Activated CD8-positive, alpha-beta memory T cell treated with anti-CD3 and anti-CD28 coated beads for 48 hours (primary cell): ENCODE measurements around the gene PIPOX.
"Not testable (repeated sequence)": the region's sequence is repeated elsewhere in the genome, so short reads cannot be mapped to it uniquely, and the experiment has no call there.

ENCODE experiments used
- DNase-seq, 3 experiments: peaks; one replicate each; pipeline ENCODE4 v3.0.0-alpha.2; 2020; ENCODE audit warnings: low read depth in 2 of 3, low spot score in 2 of 3

PIPOX gene

DNA sequence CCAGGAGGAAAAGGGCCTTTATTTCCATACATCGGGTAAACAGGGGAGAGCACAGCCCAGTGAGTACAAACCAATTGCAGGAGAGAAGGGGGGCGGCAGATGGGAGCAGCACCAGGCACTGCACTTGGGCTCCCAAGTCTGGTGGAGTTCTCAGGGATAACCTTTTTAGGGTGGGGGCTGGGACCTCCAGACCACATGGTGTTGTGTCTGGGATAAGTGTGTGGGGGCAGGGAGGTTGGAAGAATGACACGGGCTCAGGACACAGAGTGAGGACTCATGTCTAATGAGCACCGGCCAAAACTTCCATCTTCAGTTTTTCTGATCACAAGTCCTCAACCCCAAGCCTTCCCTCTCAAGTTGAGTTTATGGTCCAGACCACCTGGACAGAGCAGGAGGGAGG is 30.6 kb downstream of the PIPOX start:
- DNase-seq = no peak

GRCh38 chr17:29074488-29074887 is 31.5 kb downstream of the PIPOX start:
- no peak for DNase-seq

GRCh38 chr17:29076087-29076486 is 33.1 kb downstream of the PIPOX start:
- DNase-seq = no peak

DNA sequence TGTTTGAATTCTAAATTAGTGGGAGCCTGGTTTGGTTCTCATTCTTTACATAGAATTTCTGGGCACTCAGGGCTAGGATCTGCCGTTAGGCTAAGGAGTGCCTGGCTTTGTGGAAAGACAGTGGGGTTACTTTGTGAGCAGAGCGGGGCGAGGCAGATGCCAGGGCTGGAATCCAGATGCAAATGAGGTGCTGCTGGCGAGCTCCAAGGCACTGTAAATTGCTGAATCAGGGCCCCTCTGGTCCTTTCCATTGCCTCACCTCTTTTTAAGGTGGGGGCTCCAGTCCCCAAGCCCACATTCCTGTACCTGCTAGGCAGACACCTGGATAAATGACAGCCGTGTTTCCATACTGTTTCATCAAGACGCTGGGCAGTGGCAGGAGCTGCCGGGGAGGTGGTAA is 33.8 kb downstream of the PIPOX start:
- DNase-seq = no peak

DNA sequence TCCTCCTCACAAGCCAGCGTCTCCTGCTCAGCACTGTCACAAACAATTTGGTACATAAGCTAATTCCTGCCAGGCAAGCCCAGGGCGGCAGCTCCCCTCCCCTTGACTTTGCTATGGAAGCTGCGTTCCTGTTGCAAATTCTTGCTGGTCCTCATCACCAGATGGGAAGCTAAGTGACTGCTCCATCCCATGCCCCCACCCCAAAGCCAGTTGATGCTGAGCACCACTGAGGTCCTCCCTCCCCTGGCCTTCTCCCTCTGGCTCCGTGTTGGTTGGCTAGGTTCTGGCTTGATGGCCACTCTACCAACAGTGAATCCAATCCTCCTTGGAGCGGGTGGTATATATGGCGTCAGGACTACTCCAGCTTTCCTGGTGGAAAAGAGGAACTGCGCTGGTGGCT is 34.4 kb downstream of the PIPOX start:
- no peak for DNase-seq

DNA sequence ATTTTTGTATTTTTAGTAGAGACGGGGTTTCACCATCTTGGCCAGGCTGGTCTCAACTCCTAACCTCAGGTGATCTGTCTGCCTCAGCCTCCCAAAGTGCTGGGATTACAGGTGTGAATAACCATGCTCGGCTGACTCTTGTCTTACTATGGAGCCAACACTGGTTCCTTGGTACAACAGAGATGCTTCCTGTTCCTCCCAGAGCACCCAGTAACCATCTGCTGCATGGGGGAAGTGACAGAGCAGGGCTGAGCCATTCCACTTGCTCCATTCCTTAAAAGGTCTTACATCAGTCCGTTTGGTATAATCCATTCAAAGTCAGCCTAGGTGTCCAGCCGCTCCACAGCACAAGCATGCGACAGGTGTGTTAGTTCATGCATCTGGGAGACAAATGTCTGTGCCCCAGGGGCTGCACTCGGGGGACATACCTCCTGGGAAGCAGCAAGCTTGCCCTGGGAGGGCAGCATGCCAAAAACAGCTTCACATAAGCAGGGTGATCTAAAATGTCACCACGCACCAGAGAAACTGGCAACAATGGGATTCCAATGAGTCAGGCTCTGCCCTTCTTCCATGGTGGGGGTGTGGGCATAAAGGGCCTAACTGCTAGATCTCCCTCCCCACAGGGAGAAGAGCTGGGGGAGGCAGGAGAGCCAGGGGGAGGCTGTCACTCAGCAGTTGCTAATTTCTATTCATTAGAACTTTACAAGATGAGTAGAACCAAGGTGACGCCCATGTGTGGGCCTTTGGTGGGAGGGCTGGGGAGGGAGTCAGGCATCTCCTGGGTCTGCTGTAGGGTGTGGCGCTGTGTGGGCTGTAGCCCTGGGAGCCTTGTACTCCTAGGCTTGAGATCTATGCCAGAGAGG is 35.5 kb downstream of the PIPOX start:
- DNase-seq = no peak

- DNase-seq = no peak
Observed at GRCh38 chr17:29079433-29079832, 36.5 kb downstream of the PIPOX start.

DNA sequence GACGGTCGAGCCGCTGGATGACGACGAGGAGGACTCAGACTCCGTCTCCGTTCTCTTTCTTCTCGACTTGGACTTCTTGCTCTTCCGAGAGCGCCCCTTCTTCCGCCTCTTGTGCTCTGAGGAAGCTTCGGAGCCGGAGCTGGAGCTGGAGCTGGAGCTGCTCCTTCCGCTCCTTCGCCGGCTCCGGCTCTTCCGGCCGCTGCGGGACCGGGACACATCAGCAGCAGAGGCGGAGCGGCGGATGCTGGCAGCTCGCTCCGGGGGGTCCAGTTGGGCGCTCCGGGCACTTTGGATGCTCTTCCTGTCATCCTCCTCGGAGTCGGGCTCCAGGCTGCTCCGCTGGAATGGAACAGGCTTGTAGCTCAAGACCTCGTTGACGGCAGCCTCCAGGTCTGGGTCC is 36.9 kb downstream of the PIPOX start:
- DNase-seq = no peak

DNA sequence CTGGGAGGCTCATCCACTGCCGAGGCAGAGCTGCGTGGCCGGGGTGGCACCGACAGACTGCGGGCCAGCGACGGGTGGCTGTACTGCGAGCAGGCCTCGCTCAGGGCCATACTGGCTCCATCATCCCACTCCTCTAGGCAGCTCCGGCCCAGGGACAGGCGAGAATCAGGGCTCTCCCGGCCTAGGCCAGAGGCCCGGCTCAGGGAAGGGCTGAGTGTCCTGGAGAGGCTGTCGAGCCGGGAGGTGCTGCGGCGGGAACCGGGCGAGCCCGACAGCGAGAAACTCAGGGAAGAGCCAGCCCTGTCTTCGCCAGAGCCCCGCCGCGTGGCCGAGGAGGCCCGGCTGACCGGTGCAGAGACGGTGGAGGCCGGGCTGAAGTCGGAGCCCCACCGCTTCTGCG is 37.4 kb downstream of the PIPOX start:
- DNase-seq = no peak

DNA sequence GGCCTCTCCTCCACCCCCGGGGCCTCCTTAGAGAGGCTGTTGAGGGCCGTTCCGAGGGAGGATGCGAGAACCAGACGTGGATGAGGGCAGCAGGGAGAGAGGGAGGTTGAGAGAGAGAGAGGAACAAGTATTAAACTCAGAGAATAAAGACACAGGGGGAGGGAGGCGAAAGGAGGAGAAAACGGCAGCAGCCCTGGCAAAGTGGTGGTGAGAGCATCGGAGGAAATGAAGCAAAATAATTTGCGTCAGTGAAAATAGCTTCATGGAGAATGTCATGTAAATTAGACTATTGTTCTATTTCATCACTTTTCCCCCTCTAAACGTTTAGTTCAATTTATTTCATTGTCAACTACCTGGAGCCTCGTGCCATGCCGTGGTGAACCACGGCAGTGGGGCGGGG is 38.0 kb downstream of the PIPOX start:
- DNase-seq = no peak

- no peak for DNase-seq
Observed at GRCh38 chr17:29084541-29085146, 41.7 kb downstream of the PIPOX start.

- DNase-seq = no peak
Observed at GRCh38 chr17:29085223-29085622, 42.3 kb downstream of the PIPOX start.

DNA sequence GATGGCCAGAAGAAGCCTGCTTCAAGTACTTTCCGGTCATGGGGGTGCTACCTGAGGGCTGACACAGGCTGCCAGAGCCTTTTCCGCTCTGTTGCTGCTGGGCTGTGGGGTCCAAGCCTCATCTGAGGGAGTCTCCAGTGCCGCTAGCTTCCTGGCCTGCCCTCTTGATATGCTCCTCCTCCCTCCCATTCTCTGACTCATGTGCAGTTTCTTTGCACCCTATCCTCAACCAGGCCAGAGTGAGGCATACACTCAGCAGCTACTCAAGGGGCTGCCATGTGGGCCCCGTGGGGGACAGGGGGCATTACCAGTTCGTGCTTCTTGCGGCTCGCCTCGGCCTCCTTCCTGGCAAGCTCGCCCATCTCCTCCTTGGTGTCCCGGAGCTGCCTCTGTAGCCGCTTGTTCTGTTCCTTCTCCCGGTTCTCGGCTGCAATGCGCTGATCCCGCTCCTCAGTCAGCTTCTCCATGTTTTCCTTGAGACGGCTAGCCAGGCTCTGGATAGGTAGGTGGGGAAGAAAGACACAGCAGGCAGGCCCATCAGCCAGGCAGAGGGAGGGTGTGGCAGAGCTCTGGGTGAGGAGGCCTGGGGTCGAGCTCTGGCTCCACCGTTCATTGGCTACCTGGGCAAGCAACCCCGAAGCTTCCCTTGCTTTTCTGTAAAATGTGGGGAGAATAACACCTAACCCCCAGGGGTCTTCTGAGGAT is 43.8 kb downstream of the PIPOX start:
- no peak for DNase-seq

- not testable (repeated sequence) for DNase-seq
Observed at GRCh38 chr17:29088782-29089181, 45.8 kb downstream of the PIPOX start.

DNA sequence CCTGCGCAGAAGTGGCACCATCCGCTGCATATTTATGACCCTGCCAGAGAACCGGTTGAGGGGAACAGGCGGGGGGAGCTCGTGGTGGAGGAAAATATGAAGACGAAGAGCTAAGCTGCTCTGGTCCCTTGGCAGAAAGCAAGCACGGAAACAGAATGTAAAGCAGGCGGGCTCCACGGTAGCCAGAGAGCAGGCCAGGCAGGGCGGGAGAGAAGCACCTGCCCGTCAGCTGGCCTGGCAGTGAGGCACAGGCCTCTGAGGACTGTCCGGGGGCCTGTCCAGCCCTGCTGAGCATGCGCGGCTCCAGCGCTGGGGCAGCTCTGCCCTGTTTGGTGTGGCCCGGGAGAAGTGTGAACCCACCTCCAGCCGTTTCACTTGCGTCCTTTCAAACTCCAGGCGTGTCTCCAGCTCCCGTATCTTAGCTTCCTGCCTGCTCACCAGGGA is 46.7 kb downstream of the PIPOX start:
- no peak for DNase-seq

DNA sequence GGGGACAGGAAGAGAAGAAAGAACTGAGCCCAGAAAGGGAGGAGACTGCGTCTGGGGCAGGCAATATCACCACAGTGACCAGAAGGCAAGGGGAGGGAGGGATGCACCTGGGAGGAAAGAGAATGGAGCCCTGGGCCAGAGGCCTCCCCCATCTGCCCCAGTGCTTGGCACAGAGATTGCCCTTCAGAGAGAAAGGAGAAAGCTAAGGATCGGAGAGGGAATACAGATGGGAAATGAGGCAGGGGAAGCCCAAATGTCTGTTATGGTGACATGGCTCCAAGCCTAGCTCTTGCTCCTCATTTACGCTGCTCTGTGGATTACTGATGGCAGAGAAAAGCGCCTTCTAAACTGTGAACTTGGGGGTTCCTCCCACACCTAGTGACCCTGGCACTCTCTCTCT is 47.2 kb downstream of the PIPOX start:
- no peak for DNase-seq

- no peak for DNase-seq
Observed at GRCh38 chr17:29090750-29091605, 48.0 kb downstream of the PIPOX start.

DNA sequence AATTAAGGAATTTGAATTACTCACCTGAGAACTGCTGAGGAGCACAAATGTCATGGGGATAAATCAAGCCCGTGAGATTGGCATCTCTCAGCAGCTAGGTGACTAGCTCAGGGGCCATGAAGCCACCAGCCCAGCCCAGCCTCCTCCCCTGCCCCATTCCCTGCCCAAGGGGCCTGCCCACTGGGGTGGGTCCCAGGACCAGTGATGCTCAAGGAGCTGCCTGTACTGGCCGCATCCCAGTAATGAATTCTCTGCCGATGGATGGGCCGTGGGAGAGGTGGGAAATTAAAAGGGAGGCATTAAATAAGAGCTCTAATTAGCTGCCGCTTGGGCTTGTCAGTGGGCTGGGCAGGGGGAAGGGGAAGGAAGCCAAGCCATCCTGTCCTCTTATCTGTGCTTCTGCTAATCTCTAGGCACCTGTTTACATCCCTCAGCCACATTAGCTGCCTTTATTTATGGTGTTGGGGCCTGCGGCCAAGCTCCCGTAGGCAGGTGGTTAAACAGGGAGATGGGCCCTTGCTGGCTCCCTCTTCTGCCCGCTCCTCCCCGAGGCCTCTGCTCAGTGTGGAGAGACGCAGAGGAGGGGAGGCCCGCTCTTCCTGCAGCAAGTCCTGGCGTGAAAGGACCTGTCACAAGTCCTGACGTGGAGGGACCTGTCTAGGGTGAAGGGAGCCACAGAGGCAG is 48.8 kb downstream of the PIPOX start:
- no peak for DNase-seq

DNA sequence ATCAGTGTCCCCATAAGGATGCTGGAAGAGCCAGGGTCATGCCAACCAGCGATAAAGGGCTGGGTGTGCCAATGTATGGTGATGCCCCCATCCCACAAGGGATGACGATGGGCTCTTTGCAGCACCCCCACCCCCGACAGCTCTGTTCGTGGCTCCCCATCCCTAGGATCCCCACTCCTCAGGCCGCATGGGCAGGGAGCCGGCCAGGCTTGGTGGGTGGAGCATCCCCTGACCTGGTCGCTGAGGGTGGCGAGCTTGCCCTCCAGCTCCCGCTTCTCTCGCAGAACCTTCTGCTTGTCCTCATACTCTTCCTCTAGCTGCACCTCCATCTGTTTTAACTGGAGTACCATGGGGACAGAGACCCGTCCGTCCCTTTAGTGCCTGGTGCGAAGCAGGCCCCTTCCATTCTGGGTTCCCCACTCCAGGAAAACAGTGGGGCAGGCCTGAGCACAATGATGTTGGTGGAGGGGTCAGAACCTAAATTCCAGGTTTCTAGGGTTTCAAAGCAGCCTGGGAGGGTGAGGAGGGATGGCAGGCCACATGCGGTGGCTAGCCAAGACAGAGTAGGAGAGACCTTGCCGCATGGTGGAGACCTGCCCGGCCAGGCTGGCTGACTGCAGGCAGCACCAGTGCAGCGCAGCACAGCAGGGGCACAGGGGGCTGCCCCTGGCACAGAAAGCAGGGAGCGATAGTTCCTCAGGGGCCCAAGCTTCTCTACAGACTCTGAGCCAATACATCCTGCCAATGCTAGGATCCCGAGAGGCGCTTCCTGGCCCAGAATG is 50.3 kb downstream of the PIPOX start:
- DNase-seq = no peak
